Right ventricle myocardium superior (tissue), 1 donor: ENCODE data around the gene LAMB4. TPM values are rescaled to one million over a fixed set of nuclear protein-coding genes. Genes with fewer than 3 reads are reported as not detected.

Experiments
- ATAC-seq: fragments of 200-7000 bp; cut with Tn5 transposase; one replicate; pipeline ENCODE4 v1.9.1; 2020; ENCODE audit warnings: mild to moderate bottlenecking; ENCODE audit not compliant: poor library complexity
- DNase-seq: peaks from one replicate; pipeline ENCODE4 v3.0.0-alpha.2; 2020
- intact Hi-C: fragments of 100-400 bp; cut with DNase I; formaldehyde crosslinking; loops from one replicate; pipeline ENCODE4 v1.11.2; 2022
- total RNA-seq: library from RNA; stranded (reverse); fragmentation: NEBNext Ultra II Directional; extraction: Animal tissue kit (Norgen Biotek cat#: 25700); gene quantifications from one replicate; pipeline ENCODE4 v1.2.1, GENCODE V29; 2021
- donor health status: DM: no; HTN: yes; CAD: no; lungs with severe emphysema.

Gene LAMB4
- total RNA-seq, 1 donor from 2014 or later, result 0.30 TPM

GRCh38 chr7:108093341-108093740 lies 36.8 kb downstream of the LAMB4 start:
- intact Hi-C loops, result no loop called here
- ATAC-seq (peak; percentile 40), DNase-seq (no peak)

- ATAC-seq (no peak), DNase-seq (no peak)
- intact Hi-C loops, result no loop called here
These were observed 38.7 kb downstream of the LAMB4 start for GRCh38 chr7:108091461-108091831.

- intact Hi-C loops, result no loop called here
- DNase-seq, result no peak
- ATAC-seq, result no peak
These were observed 39.2 kb downstream of the LAMB4 start for GRCh38 chr7:108090791-108091460.

GRCh38 chr7:108089381-108089780 lies 40.8 kb downstream of the LAMB4 start:
- intact Hi-C loops, result no loop called here
- no peak for DNase-seq
- ATAC-seq, result no peak

GRCh38 chr7:108088729-108089128 lies 41.4 kb downstream of the LAMB4 start:
- ATAC-seq, result no peak

GRCh38 chr7:108087778-108088177 lies 42.4 kb downstream of the LAMB4 start:
- DNase-seq (no peak), ATAC-seq (no peak)
- intact Hi-C loops, result no loop called here

More at GRCh38 chr7:108088729-108089128, 41.4 kb downstream of the LAMB4 start:
- intact Hi-C loops, result no loop called here
- DNase-seq, result no peak

- ATAC-seq, result no peak
- no peak for DNase-seq
- intact Hi-C loops, result no loop called here
These were observed 43.2 kb downstream of the LAMB4 start for GRCh38 chr7:108086962-108087361.

- intact Hi-C loops, result no loop called here
- no peak for ATAC-seq
- no peak for DNase-seq
These were observed 43.6 kb downstream of the LAMB4 start for GRCh38 chr7:108086546-108086945.

GRCh38 chr7:108083980-108084379 lies 46.2 kb downstream of the LAMB4 start:
- no peak for ATAC-seq
- no peak for DNase-seq
- intact Hi-C loops, result no loop called here

GRCh38 chr7:108079648-108080591 lies 50.2 kb downstream of the LAMB4 start:
- peak; percentile 31 for ATAC-seq
- DNase-seq, result no peak
- intact Hi-C loops, result no loop called here

GRCh38 chr7:108079276-108079647 lies 50.9 kb downstream of the LAMB4 start:
- DNase-seq, result no peak
- ATAC-seq, result no peak
- intact Hi-C loops, result no loop called here

GRCh38 chr7:108078691-108079090 lies 51.5 kb downstream of the LAMB4 start:
- ATAC-seq, result no peak
- intact Hi-C loops, result no loop called here

GRCh38 chr7:108078211-108078673 lies 51.9 kb downstream of the LAMB4 start:
- DNase-seq (no peak), ATAC-seq (no peak)
- intact Hi-C loops, result no loop called here

More at GRCh38 chr7:108078691-108079090, 51.5 kb downstream of the LAMB4 start:
- no peak for DNase-seq

- no peak for ATAC-seq
- intact Hi-C loops, result no loop called here
- DNase-seq, result no peak
These were observed 52.5 kb downstream of the LAMB4 start for GRCh38 chr7:108077709-108078108.

GRCh38 chr7:108076156-108076555 lies 54.0 kb downstream of the LAMB4 start:
- DNase-seq, result no peak
- no peak for ATAC-seq
- intact Hi-C loops, result no loop called here

GRCh38 chr7:108073305-108074070 lies 56.7 kb downstream of the LAMB4 start:
- DNase-seq, result no peak
- no peak for ATAC-seq
- intact Hi-C loops, result no loop called here

GRCh38 chr7:108072739-108073138 lies 57.4 kb downstream of the LAMB4 start:
- ATAC-seq, result no peak
- DNase-seq, result no peak
- intact Hi-C loops, result no loop called here

GRCh38 chr7:108072116-108072515 lies 58.0 kb downstream of the LAMB4 start:
- DNase-seq (no peak), ATAC-seq (no peak)
- intact Hi-C loops, result no loop called here

GRCh38 chr7:108071551-108071950 lies 58.6 kb downstream of the LAMB4 start:
- no peak for DNase-seq
- intact Hi-C loops, result no loop called here
- ATAC-seq, result no peak
